Thyroid gland (tissue), 4 donors: Measurements from ENCODE around the gene STAMBPL1. TPM values are rescaled to one million over a fixed set of nuclear protein-coding genes. Genes with fewer than 3 reads are reported as not detected.

Experiments used
- DNase-seq, 2 donors: peaks; one replicate each; pipeline ENCODE4 v3.0.0-alpha.2; 2019
- H3K27ac ChIP-seq, 3 donors: fragments of 200-600 bp; sonication (generic); 1 replicate in 2 of 3; 2 replicates in 1 of 3; pipeline ENCODE4 v1.5.1; 2016 to 2019; ENCODE audit warnings: mild to moderate bottlenecking in 1 of 3, moderate library complexity in 1 of 3
- H3K27me3 ChIP-seq: fragments of 200-600 bp; sonication (generic); one replicate; pipeline ENCODE4 v1.5.1; 2019
- H3K36me3 ChIP-seq, 2 donors: fragments of 200-600 bp; sonication (generic); one replicate each; pipeline ENCODE4 v1.5.1; 2016 to 2019
- H3K4me1 ChIP-seq, 2 donors: fragments of 200-600 bp; sonication (generic); one replicate each; pipeline ENCODE4 v1.5.1; 2017 to 2019
- H3K4me3 ChIP-seq, 3 donors: fragments of 200-600 bp; sonication (generic); replicated peaks in 1 of 3; 1 replicate in 2 of 3; 2 replicates in 1 of 3; pipeline ENCODE4 v1.5.1; 2016; ENCODE audit warnings: mild to moderate bottlenecking in 1 of 3
- H3K9me3 ChIP-seq: fragments of 200-600 bp; sonication (generic); one replicate; pipeline ENCODE4 v1.5.1; 2017
- CTCF ChIP-seq, 6 experiments: fragments of 200-600 bp in 3 of 6; fragments of 450-650 bp in 3 of 6; sonication (generic) in 3 of 6; IDR thresholded peaks; one replicate each; pipeline ENCODE4 v1.5.1; 2016 to 2019; ENCODE audit warnings: antibody characterized with exemption in 6 of 6, mild to moderate bottlenecking in 2 of 6, inconsistent platforms in 1 of 6, moderate library complexity in 1 of 6
- POLR2A ChIP-seq, 2 donors: fragments of 450-650 bp; IDR thresholded peaks; one replicate each; pipeline ENCODE4 v1.6.1; 2017; ENCODE audit warnings: antibody characterized with exemption in 2 of 2, mild to moderate bottlenecking in 2 of 2, moderate library complexity in 1 of 2
- WGBS, 2 donors: methylation state at CpG; one replicate each; pipeline ENCODE4 v1.1.5; 2017; 5-methylcytosine and 5-hydroxymethylcytosine counted together
- intact Hi-C: fragments of 100-400 bp; cut with DNase I; formaldehyde crosslinking; loops from one replicate; pipeline ENCODE4 v1.15.1; 2023
- total RNA-seq, 4 donors: library from RNA; depleted of rRNA; stranded (reverse); fragments of >200 nt; gene quantifications; one replicate each; pipeline ENCODE4 v1.2.3, GENCODE V29; 2016

Gene STAMBPL1
- total RNA-seq, 4 donors from 2014 or later = 0.63 to 6.2 (median 5.7) TPM

GRCh38 chr10:88952647-88953111, 72.6 kb downstream of the STAMBPL1 start, which contains the start of gene ACTA2:
Gene ACTA2 (minus strand): TSS chr10:88952773. CDS start chr10:88948930, 3,843 bp downstream.
- no peaks in the 10 kb centered on the region for H3K9me3 ChIP-seq
- no peaks in the 10 kb centered on the region for H3K36me3 ChIP-seq
- peak within 1 kb of the TSS; percentile 95 to 99 (median 96) for H3K27ac ChIP-seq
- no peaks in the 10 kb centered on the region for H3K27me3 ChIP-seq
- no peak for DNase-seq
- peaks cover 18 to 21% of the 10 kb centered on the region in 2 donors for H3K4me1 ChIP-seq
- intact Hi-C loops = no loop called here
- 73 to 84% methylated on average over 7 to 8 of the region's 8 CpGs for WGBS, 2 donors
- no peak within 1 kb of the TSS for H3K4me3 ChIP-seq
- TF ChIP-seq POLR2A (IDR thresholded peaks at IDR 0.05) (no peak), CTCF (IDR thresholded peaks at IDR 0.05) (no peak)

GRCh38 chr10:88953662-88954061, 73.6 kb downstream of the STAMBPL1 start:
- H3K9me3 ChIP-seq = no peaks in the 10 kb centered on the region
- H3K27ac ChIP-seq = peak overlapping the region in 1 of 3 donors; percentile 99
- H3K27me3 ChIP-seq = no peaks in the 10 kb centered on the region
- no peak overlapping the region for H3K4me3 ChIP-seq
- DNase-seq = no peak
- 91 to 92% methylated on average over 5 of the region's 5 CpGs for WGBS, 2 donors
- H3K36me3 ChIP-seq = no peaks in the 10 kb centered on the region
- intact Hi-C loops = no loop called here
- TF ChIP-seq POLR2A (IDR thresholded peaks at IDR 0.05) (no peak), CTCF (IDR thresholded peaks at IDR 0.05) (no peak)
- H3K4me1 ChIP-seq = peaks cover 18 to 21% of the 10 kb centered on the region in 2 donors

- no peak overlapping the region for H3K27ac ChIP-seq
- 82 to 92% methylated on average over 4 of the region's 4 CpGs for WGBS, 2 donors
- TF ChIP-seq CTCF (IDR thresholded peaks at IDR 0.05) = no peak
- TF ChIP-seq POLR2A (IDR thresholded peaks at IDR 0.05) = no peak
- no peak for DNase-seq
- no peaks in the 10 kb centered on the region for H3K27me3 ChIP-seq
- H3K4me3 ChIP-seq = no peak overlapping the region
- H3K36me3 ChIP-seq = no peaks in the 10 kb centered on the region
- no peaks in the 10 kb centered on the region for H3K9me3 ChIP-seq
- H3K4me1 ChIP-seq = peaks cover 18 to 21% of the 10 kb centered on the region in 2 donors
- intact Hi-C loops = no loop called here
Observed at GRCh38 chr10:88954458-88955083, 74.5 kb downstream of the STAMBPL1 start.

GRCh38 chr10:88957381-88957780, 77.3 kb downstream of the STAMBPL1 start:
- H3K27me3 ChIP-seq = no peaks in the 10 kb centered on the region
- H3K4me1 ChIP-seq = peaks cover under 1% of the 10 kb centered on the region in 2 donors
- intact Hi-C loops = no loop called here
- 77 to 88% methylated on average over 1 of the region's 1 CpG for WGBS, 2 donors
- no peaks in the 10 kb centered on the region for H3K9me3 ChIP-seq
- DNase-seq = no peak
- H3K36me3 ChIP-seq = no peaks in the 10 kb centered on the region
- H3K27ac ChIP-seq = no peak overlapping the region
- no peak for TF ChIP-seq CTCF (IDR thresholded peaks at IDR 0.05)
- TF ChIP-seq POLR2A (IDR thresholded peaks at IDR 0.05) = no peak
- H3K4me3 ChIP-seq = no peak overlapping the region

GRCh38 chr10:88958721-88959120, 78.7 kb downstream of the STAMBPL1 start:
- no peak overlapping the region for H3K4me3 ChIP-seq
- intact Hi-C loops = no loop called here
- TF ChIP-seq CTCF (IDR thresholded peaks at IDR 0.05) (no peak), POLR2A (IDR thresholded peaks at IDR 0.05) (no peak)
- no peak for DNase-seq
- 97 to 98% methylated on average over 6 of the region's 6 CpGs for WGBS, 2 donors
- no peaks in the 10 kb centered on the region for H3K9me3 ChIP-seq
- H3K27me3 ChIP-seq = no peaks in the 10 kb centered on the region
- no peaks in the 10 kb centered on the region for H3K36me3 ChIP-seq
- H3K27ac ChIP-seq = no peak overlapping the region
- no peaks in the 10 kb centered on the region for H3K4me1 ChIP-seq
